GM19467 (cell line): Measurements from ENCODE around the gene DAP.
"Not testable (repeated sequence)": the region's sequence is repeated elsewhere in the genome, so short reads cannot be mapped to it uniquely, and the experiment has no call there.

Experiments used
- ATAC-seq: cut with Tn5 transposase; IDR thresholded peaks from one replicate; pipeline ENCODE4 v1.9.1; 2021; ENCODE audit warnings: mild to moderate bottlenecking, moderate library complexity; ENCODE audit not compliant: unreplicated experiment

Gene DAP

DNA sequence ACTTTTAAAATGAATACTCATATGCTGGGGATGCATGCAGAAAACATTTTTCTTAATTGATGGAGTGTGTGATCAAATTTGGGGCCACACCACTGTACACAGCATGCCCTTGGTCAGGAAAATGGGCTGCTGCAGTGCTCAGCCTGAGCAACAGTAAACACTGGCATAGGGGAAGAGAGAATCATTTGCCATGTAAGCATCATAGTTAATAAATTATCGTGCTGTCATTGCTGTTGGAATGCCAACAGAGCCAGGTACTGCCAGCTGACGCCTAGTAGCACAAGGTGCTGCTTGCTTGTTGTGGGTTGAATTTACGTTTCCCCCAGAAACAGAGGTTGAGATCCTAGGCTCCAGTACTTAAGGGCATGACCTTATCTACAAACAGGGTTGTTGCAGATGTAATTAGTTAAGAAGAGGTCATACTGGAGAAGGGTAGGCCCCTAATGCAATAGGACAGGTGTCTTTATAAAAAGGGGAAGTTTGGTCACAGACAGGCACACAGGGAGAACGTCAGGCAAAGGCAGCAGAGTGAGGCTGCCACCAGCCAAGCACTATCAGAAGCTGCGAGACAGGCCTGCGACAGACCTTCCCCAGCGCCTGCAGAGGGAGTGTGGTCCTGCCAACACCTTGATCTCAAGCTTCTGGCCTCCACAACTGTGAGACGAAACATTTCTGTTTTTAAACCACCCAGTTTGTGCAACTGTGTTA is 25.3 kb downstream of the DAP start:
- peak; percentile 73 for ATAC-seq

DNA sequence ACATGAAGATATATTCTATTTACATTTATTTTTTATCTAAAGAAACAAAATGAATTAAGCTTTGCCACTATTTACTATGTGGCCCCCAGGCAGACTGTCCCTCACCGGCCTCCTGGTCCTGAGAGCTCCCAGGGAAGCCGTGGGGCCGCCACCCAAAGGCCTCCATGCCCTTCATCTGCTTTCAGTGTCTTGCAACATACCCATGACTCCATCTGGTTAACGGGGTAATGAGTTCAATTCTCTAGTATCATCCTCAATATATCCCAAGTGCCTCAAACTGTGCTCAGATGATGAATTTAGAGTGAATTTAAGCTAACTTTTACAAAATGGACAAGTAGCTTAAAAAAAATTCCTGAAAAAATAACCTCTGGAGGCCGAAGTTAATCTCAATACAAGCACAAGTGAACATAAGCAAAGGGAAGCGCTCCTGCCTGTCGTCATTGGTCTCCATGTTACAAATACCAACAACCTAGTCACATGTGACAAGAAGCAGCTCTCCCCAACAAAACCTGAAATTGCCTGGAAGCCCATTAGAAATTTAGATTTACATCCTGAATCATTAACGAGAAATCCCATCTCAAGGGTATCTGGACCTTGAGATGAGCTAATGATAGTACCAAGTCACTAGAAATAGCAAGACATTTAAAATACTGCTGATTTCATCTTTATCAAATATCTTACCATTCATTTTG is 26.1 kb downstream of the DAP start:
- ATAC-seq: no peak

DNA sequence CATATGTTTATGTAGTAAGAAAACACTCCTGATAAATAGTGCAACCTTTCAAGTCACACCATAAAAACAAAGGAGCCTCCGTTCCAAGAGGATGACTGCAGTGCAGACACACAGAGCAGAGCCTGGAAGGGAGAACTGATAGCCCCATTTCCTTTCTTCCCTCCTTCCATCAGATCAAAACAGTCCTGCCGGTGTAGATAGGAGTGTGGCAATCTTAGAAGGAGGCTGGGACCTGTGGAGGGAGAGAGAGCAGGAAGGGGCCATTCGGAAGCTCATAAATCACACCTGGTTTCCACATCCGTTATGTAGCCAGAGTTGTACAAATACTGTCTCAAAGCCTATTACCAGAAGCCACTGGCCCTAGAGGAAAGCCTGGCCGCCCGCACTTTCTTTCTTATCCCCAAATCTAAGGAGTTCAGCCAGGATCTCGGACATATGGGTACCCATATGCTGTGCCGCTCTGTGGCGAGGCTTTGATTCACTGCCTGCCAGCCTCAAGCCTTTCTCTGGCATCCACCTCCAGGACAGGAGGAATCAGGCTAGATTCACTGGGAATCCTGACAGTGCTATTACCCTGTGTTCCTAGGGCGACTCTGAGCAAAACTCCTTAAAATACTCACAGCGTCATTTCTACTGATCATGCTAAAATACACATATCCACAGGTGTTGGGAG is 26.9 kb downstream of the DAP start:
- ATAC-seq: no peak

DNA sequence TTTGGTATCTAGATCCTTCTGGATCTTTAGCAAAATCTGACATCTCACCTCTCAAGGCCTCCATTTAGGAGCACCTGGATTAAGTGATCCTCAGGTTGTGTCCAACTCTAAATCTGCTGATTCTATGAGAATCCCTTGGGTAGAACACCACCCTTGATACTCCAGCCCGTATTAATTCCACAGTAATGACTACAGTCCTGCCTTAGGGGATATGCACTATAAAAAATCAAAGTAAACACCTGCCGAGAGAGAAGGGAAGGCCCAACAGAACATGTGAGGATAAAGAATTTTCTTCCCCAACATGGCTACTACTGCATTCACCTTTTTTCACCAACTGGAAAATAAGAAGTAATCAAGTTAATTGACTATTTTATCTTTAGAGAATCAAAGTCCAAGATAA is 27.6 kb downstream of the DAP start:
- ATAC-seq: no peak

DNA sequence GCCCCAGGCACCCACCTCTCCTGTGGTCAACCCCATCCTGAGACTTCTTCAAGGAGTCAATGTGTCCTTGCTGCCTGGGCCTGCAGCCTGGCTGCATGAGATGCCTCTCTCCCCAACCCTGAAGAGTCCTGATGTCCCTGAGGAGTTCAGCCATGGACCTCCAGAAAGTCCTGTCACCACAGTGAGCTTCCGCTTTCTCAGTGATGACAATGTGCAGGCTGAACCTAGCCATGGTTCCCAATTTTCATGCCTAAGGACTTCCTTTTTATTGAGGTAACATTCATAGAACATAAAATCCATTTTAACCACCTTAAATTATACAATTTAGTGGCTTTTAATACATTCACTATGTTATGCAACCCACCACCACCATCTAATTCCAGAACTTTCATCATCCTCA is 29.1 kb downstream of the DAP start:
- no peak for ATAC-seq

DNA sequence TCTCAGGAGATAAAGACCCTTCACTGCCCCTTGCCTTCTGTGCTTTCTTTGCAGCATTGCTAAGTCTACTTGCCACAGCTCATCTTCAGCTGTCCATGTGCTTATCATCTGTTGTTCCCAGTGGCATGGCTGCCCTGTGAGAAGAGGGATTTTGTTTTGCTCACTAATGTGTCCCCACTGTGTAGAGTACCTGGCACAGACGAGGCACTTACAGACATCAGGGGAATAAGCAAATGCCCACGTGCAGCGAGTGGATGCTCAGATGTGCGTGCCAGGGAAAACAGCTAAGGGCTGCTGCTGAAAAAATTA is 31.0 kb downstream of the DAP start:
- ATAC-seq: no peak

DNA sequence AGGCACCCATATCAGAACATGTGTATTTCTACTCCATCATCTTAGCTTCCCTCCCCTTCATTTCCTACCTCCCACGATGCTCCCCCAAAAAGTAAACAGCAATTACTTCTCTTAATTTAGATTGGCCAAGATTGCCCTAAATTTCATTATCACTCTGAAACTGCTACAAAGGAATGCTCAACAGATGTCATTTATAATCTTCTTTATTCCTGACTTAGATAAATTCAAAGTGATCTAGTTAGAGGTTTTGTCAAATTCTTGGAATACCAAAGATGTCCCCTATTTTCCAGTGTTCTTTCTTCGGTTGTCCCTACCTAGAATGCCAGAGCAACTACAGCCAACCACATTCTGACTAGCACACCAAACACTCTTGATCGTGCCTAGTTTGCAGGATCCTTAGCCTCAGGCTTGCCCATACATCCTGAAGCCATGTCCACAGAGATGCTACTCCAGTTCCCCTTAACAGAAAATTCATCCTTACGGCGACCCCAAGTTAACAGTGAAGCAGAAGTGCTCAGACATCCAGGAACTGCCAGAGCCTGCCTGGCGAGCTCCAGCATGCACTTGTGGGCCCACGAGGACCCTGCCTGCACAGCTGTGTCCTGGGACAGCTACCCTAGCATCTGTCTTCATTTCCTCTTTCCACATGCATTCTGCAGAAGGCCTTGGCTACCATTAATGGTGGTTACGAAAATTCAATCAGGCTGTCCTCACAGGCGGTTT is 31.6 kb downstream of the DAP start:
- no peak for ATAC-seq

DNA sequence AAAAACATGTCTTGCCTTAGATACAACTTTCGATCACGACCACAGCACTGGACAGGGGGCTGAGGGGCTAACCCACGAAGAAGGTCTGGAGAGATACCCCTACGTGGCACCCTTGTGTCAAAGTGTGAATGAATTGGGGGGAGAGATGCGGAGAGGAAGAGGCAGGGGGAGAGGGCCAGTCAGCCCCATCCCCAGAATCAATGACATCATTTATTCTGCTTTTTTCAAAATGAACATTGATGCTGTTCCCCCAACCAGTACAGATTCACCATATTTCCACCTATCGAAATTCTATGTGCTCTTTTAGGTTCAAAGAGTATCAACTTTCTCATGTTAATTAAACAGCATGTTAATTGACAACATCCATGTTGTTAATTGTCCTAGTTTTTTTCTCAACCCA is 32.4 kb downstream of the DAP start:
- ATAC-seq: no peak

DNA sequence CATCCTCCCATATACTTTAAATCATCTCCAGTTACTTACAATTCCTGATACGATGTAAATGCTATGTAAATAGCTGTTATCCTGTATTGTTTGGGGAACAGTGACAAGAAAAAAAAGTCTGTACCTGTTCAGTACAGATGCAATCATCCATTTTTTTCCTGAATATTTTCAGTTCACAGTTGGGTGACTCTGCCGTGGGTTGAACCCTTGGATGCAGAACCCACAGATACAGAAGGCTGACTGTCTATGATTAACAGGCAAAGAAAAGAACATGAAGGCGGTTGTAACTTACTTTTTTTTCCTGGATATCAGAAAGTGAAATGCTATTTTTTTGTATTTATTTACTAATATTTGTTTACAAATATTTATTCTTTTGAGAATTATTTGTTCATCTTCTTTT is 33.2 kb downstream of the DAP start:
- ATAC-seq: no peak

DNA sequence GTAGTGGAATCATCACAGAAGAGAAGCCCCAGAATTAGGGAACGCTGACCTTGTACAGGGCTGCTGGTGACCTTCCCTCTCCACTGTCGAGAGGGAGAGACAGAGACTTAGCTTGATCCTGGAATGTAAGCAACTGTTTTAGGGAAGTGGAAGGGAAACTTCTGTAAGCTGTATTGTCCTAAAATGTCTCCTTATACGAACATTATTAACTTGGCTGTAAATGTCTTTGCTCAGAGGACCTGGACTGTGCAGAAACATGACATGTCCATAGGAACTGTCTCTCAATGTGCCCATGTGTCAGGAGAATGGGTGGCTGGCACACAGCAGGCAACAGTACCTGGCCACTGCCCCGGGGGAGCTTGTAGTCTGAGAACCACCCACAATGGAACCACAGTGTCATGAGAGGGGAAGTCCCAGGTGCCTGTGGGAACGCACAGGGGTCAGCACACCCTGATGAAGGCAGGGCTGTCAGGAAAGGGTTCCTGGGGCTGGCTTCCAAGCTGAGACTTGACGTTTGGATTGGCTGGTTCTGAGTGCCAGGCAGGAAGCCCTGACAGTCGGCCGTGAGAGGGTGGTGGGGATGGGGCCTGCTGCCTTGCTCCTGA is 34.0 kb downstream of the DAP start:
- peak; percentile 58 for ATAC-seq

DNA sequence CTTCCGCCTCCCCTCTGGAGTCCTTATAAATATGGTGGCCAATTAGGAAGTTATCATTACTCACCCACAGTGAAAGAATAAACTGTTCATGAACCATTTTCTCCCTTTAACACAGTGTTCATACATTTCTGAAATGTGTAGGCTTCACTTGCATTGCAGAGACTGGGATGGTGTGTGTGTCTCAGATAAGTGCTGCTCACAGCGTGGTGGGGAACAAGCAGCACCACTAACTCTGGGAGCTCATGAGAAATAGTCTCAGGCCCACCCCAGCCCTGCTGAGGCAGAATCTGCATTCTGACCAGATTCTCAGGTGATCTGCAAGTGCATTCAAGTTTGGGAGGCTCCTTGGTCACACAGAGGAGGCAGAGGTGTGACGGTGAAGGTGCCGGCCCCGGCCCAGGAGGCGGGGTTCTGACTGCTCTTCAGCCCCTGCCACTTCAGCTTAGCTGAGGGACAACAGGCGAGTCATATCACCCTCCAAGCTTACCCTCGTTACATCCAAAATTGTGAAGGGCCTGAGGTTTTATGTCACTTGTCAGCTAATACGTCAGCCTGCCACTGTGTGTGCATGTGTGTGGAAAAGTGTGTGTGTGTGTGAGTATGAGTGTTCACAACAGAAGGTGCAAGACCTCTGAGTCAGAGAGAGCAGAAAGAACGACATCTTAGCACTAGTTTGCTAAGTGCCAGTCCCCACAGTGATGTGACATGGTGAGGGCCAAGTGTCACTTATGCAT is 34.7 kb downstream of the DAP start:
- no peak for ATAC-seq

DNA sequence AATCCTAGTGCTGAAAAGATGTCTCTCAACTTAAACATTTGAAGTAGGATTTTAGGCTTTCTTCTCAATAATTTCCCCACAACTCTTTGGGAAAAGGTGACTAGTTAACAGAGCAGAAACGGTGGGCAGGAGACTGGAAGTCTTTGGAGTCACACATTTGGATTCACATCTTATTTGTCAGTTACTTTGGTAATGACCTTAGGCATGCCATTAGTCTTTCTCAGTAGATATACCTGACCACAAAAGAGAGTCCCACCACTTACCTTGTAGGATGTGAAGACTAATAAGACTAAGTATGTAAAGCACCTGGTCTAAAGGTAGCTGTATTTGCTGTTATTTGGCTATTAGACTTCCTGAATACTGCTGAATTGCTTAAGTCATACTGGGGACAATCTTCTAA is 35.4 kb downstream of the DAP start:
- no peak for ATAC-seq

DNA sequence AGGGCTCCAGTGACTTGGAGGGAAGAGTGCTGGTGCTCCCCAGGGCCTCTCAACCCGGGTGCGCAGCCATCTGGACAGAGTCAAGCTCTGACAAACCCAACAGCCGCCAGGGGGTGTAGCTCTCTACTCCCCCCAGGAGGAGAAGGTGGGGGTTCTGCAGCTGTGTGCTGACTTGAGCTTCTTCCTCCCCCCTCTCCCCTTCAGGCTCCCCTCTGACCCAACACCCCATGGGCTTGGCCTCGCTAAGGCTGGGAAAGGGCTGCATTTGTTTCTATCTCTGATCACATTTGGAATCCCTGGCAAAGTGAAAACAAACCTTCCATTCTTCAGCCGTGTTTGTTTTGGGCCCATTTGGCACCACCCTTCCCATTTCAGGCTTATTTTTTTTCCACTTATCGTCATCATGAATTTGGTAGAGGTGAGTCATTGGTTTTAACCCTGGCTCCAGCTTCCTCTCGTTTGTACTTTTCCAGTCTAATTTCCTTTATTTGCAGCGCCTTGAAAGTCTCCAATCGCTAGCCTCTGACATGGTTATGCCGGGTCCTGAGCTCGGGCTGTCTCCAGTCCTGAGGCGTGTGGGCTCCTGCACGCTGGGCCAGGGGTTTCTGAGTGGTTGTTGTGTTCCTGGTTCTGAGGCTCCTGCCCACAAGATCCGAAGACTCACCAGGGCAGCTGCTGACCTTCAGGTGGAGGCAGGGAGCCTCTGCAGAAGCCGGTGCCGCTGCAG is 36.1 kb downstream of the DAP start:
- no peak for ATAC-seq

DNA sequence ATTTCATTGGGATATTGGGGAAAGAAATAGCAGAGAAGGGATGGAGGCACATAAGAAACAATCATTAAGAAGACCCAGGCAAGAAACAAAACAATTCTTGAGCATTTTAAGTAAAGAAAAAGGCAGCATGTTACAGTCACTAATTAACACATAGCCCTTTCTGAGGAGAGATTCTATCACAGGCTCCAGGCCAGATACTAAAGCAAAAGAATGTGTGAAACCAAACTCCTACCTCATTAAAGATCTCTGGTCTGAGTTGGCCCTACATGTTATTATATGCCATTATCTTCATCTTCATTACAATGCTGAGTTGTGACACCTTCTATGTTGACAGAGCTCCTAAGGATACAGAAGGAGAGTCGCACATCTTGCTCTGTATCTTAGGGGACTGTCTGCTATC is 37.5 kb downstream of the DAP start:
- ATAC-seq: no peak

DNA sequence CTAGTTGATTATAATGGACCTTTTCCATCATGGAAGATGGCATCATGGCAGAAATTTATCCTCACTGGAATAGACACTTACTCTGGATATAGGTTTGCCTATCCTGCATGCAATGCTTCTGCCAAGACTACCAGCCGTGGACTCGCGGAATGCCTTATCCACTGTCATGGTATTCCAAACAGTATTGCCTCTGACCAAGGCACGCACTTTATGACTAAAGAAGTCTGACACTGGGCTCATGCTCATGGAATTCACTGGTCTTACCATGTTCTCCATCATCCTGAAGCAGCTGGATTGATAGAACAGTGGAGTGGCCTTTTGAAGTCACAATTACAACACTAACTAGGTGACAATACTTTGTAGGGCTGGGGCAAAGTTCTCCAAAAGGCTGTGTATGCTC is 40.3 kb downstream of the DAP start:
- ATAC-seq: not testable (repeated sequence)

DNA sequence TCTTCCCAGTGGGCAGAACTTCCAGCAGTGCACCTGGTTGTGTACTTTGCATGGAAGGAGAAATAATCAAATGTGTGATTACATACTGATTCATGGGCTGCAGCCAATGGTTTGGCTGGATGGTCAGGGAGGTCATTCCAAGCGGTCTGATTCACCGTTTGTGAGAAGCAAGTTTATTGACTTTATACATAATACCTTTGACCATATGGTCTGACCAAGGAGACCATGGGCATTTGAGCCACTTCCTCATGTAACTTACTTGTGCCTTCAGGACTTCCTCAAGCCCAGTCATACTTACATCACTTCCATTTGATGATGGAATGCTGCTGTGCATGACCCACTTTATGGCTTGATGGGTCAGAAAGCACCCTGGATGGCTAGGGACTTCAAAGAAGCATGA is 41.1 kb downstream of the DAP start:
- ATAC-seq: no peak

DNA sequence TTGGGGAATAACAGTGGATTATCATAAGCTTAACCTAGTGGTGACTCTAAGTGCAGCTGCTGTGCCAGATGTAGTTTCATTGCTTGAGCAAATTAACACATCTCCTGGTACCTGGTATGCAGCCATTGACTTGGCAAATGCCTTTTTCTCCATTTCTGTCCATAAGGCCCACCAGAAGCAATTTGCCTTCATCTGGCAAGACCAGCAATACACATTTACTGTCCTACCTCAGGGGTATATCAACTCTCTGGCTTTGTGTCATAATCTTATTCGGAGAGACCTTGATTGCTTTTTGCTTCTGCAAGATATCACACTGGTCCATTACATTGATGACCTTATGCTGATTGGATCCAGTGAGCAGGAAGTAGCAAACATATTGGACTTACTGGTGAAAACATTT is 42.4 kb downstream of the DAP start:
- ATAC-seq: not testable (repeated sequence)

DNA sequence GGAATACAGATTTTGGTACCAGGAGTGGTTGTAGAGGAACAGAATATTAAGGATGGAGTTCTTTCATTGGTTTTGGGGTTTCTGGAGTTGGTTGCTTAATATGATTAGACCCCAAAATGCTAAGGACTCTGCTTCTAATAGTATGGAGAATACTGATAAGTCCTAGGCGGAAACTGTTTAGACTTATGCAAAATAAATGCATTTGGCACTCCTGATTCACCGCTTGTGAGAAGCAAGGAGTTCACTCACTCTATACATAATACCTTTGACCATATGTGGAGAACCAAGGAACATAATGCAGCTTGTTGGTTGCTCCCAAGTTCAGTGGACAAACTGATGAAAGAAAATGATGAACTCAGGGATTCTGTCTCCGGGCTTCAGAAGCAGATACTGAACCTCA is 44.2 kb downstream of the DAP start:
- ATAC-seq: not testable (repeated sequence)

DNA sequence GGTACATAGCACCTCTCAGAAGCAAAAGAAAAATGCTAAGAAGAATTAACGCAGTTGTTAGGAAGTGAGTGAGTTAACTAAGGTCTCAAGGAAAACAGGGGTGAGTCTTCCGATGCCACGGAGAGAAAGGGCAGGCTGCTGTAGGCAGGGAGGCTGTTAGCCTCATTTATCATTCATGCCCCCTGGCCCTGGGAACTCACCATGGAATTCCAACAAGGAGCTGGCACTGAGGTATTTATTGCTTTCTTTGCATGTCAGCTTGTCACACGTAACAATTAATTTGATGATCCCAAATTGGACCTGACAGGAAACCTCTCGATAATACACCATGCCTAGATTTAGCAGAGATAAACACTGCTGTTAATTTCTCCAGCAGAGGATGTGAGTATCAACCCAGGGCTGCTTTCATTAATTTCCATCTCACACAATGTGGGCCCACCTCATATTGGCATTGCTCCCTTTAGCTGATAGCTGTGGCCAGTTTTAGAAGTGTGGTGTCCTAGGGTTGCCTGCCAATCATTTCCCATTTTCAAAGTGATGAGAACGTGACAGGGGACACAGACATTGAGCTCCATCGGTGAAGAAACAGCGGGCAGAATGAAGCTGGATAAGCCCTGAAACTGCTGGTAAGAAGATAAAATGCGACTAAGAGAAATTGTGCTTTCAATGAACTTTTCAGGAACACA is 45.3 kb downstream of the DAP start:
- no peak for ATAC-seq
